Endodermal cell (in vitro differentiated cells): ENCODE measurements around the gene TRIM72. TPM values are rescaled to one million over a fixed set of nuclear protein-coding genes. Genes with fewer than 3 reads are reported as not detected.

Experiments
- DNase-seq: peaks from one replicate; pipeline ENCODE4 v3.0.0-alpha.2; 2017
- H3K27ac ChIP-seq: 2 replicates; pipeline ENCODE4 v1.5.1; 2013; ENCODE audit warnings: mild to moderate bottlenecking, low read depth, low read length, moderate library complexity
- H3K27me3 ChIP-seq: 2 replicates; pipeline ENCODE4 v1.6.1; 2013; ENCODE audit warnings: mild to moderate bottlenecking, low read length, moderate library complexity; ENCODE audit not compliant: insufficient read depth, control insufficient read depth, poor library complexity, severe bottlenecking
- H3K36me3 ChIP-seq: 2 replicates; pipeline ENCODE4 v1.7.0; 2013; ENCODE audit warnings: mild to moderate bottlenecking, low read length, moderate library complexity; ENCODE audit not compliant: control insufficient read depth, insufficient read depth
- H3K4me1 ChIP-seq: one replicate; pipeline ENCODE4 v1.7.0; 2013; ENCODE audit warnings: low read length; ENCODE audit not compliant: control insufficient read depth, insufficient read depth
- H3K4me3 ChIP-seq: 2 replicates; pipeline ENCODE4 v1.5.1; 2013; ENCODE audit warnings: mild to moderate bottlenecking, low read length, moderate library complexity
- H3K9ac ChIP-seq: 2 replicates; pipeline ENCODE4 v1.6.1; 2013; ENCODE audit warnings: mild to moderate bottlenecking, low read length, moderate library complexity; ENCODE audit not compliant: poor library complexity, severe bottlenecking; ENCODE audit errors: extremely low read depth
- H3K9me3 ChIP-seq: 2 replicates; pipeline ENCODE4 v1.6.1; 2013; ENCODE audit warnings: mild to moderate bottlenecking, low read length, moderate library complexity; ENCODE audit not compliant: control insufficient read depth
- H3K27ac Mint-ChIP-seq: 2 replicates; pipeline ENCODE4 v1.8.0; 2020; ENCODE audit warnings: mixed read lengths
- H3K27me3 Mint-ChIP-seq: 2 replicates; pipeline ENCODE4 v1.8.0; 2021; ENCODE audit warnings: mild to moderate bottlenecking, mixed read lengths; ENCODE audit not compliant: insufficient read depth
- H3K36me3 Mint-ChIP-seq: 2 replicates; pipeline ENCODE4 v1.8.0; 2020; ENCODE audit warnings: low read depth, mixed read lengths
- H3K4me1 Mint-ChIP-seq: 2 replicates; pipeline ENCODE4 v1.8.0; 2020; ENCODE audit warnings: mixed read lengths
- H3K4me3 Mint-ChIP-seq: 2 replicates; pipeline ENCODE4 v1.8.0; 2020; ENCODE audit warnings: mild to moderate bottlenecking, moderate library complexity, mixed read lengths
- H3K9me3 Mint-ChIP-seq: 2 replicates; pipeline ENCODE4 v1.8.0; 2020; ENCODE audit warnings: mild to moderate bottlenecking, mixed read lengths
- CTCF ChIP-seq: fragments of 200-600 bp; sonication (generic); conservative IDR thresholded peaks from 2 replicates; pipeline ENCODE4 v1.5.0; 2021; ENCODE audit warnings: antibody characterized with exemption, mild to moderate bottlenecking
- WGBS, 2 experiments: methylation state at CpG; one replicate each; pipeline versions ENCODE4 v1.1.5 to v1.1.7; 2013; ENCODE audit warnings: missing lambda C conversion rate in 2 of 2, mixed read lengths in 1 of 2; ENCODE audit not compliant: insufficient coverage in 1 of 2, insufficient read length in 1 of 2; 5-methylcytosine and 5-hydroxymethylcytosine counted together
- total RNA-seq, 2 donors: library from RNA; stranded (reverse); fragmentation: NEBNext Ultra II Directional in 1 of 2; extraction: Animal tissue kit (Norgen Biotek cat#: 25700) in 1 of 2; gene quantifications; 2 replicates in 1 of 2; 3 replicates in 1 of 2; pipeline ENCODE4 v1.2.1, GENCODE V29; 2021

The TRIM72 gene
- total RNA-seq, 2 donors from 2014 or later, result 0.15 to 0.20 TPM

- no peak for DNase-seq
- H3K9me3 Mint-ChIP-seq, result peaks cover under 1% of the 10 kb centered on the region
- Histone ChIP-seq H3K27ac (no peak overlapping the region), H3K9ac (no peak overlapping the region), H3K4me3 (no peak overlapping the region), H3K4me1 (peaks cover 5% of the 10 kb centered on the region), H3K9me3 (no peaks in the 10 kb centered on the region), H3K27me3 (no peaks in the 10 kb centered on the region), H3K36me3 (no peaks in the 10 kb centered on the region)
- H3K36me3 Mint-ChIP-seq, result no peaks in the 10 kb centered on the region
- no peak overlapping the region for H3K27ac Mint-ChIP-seq
- peaks cover 3% of the 10 kb centered on the region for H3K27me3 Mint-ChIP-seq
- no peak for TF ChIP-seq CTCF
- no peak overlapping the region for H3K4me3 Mint-ChIP-seq
- WGBS, 2 experiments, result 83 to 94% methylated on average over 4 to 5 of the region's 5 CpGs
- H3K4me1 Mint-ChIP-seq, result peaks cover 10% of the 10 kb centered on the region
These were observed 37.5 kb downstream of the TRIM72 start for GRCh38 chr16:31251435-31251834.

GRCh38 chr16:31253642-31254045 lies 39.7 kb downstream of the TRIM72 start:
- peaks cover 10% of the 10 kb centered on the region for H3K4me1 Mint-ChIP-seq
- Histone ChIP-seq H3K4me1 (peaks cover 5% of the 10 kb centered on the region), H3K27ac (no peak overlapping the region), H3K9ac (no peak overlapping the region), H3K9me3 (no peaks in the 10 kb centered on the region), H3K4me3 (no peak overlapping the region), H3K27me3 (no peaks in the 10 kb centered on the region), H3K36me3 (no peaks in the 10 kb centered on the region)
- H3K27ac Mint-ChIP-seq, result no peak overlapping the region
- no peak overlapping the region for H3K4me3 Mint-ChIP-seq
- TF ChIP-seq CTCF, result no peak
- DNase-seq, result no peak
- no peaks in the 10 kb centered on the region for H3K36me3 Mint-ChIP-seq
- peaks cover 3% of the 10 kb centered on the region for H3K27me3 Mint-ChIP-seq
- WGBS, 2 experiments, result 91 to 92% methylated on average over 5 of the region's 5 CpGs
- H3K9me3 Mint-ChIP-seq, result no peaks in the 10 kb centered on the region

GRCh38 chr16:31256466-31256865 lies 42.5 kb downstream of the TRIM72 start:
- Histone ChIP-seq H3K4me1 (peaks cover 5% of the 10 kb centered on the region), H3K4me3 (no peak overlapping the region), H3K9me3 (no peaks in the 10 kb centered on the region), H3K27me3 (no peaks in the 10 kb centered on the region), H3K27ac (no peak overlapping the region), H3K36me3 (no peaks in the 10 kb centered on the region), H3K9ac (no peak overlapping the region)
- Mint-ChIP-seq H3K4me1 (peaks cover 10% of the 10 kb centered on the region), H3K36me3 (no peaks in the 10 kb centered on the region), H3K9me3 (no peaks in the 10 kb centered on the region), H3K4me3 (no peak overlapping the region), H3K27ac (no peak overlapping the region), H3K27me3 (peaks cover 3% of the 10 kb centered on the region)
- TF ChIP-seq CTCF, result no peak
- no peak for DNase-seq
- WGBS, 2 experiments, result 86 to 90% methylated on average over 5 to 8 of the region's 8 CpGs
